Kasumi-1 (cell line): ENCODE data around the gene CNTNAP5.

Experiments used
- DNase-seq, 2 experiments: peaks; one replicate each; lab custom pipeline; 2025; lab: John Stamatoyannopoulos, UW

Gene CNTNAP5

DNA sequence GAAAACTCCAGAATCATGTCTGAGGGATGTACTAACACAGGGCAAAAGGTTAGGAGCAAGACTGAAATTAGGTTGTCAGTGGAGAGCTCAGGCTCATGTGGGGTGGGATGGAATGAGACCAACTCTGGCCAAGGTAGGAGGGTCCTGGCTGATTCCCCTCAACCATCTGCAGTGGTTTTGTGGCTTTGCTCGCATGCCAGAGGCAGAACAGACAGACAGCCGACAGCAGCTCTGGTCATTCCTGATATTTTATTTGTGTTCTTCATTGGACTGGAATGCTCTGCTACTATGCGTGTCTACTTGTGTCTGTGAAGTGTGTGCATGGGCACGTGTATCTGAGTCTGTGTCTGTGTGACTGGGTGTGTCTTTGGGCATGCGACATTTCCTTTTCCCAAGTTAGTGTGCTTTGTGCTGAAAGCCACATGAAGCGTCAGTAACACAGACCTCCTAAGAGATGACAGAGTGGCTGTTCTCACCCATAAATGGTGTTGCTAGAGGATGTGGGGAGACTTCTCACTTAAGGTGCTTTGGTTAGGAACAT is 239.5 kb downstream of the CNTNAP5 start:
- DNase-seq = no peak

DNA sequence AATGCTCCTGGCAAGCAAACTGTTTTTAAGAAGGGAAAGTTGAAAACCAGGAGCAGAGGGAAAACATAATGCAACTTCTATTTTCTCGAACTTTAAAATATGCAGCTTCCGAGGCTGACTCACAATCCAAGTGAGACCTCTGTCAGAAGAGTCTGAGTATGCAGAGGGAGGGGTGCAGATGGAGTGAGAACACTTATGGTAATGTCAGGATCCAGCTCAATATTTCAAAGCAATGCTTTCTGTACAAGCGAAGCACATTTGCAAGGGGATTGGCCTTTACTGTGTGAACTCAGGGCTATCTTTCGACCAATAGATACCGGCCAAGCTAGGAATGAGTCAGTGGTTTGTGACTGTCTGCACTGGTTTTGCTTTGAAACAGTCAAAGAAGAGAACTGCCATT is 242.7 kb downstream of the CNTNAP5 start:
- no peak for DNase-seq

DNA sequence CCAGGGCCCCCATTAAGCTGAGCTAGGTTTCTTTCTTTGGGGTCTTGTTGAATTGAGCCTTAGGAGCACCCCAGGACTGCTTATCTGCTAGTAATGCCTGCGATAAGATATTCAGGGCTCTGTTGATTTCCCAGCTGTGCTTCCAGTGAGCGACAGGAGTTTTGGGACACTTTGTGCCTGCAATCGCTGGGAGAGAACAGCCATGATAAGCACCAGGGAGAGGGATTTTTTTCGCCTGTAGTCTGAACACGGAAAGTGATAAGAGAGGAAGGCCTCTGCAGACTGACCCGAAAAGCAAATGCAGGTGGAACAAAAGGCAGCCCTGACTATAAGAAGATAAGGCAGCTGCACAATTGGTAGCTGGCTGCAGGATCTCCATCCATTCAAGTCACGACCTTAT is 244.3 kb downstream of the CNTNAP5 start:
- no peak for DNase-seq

DNA sequence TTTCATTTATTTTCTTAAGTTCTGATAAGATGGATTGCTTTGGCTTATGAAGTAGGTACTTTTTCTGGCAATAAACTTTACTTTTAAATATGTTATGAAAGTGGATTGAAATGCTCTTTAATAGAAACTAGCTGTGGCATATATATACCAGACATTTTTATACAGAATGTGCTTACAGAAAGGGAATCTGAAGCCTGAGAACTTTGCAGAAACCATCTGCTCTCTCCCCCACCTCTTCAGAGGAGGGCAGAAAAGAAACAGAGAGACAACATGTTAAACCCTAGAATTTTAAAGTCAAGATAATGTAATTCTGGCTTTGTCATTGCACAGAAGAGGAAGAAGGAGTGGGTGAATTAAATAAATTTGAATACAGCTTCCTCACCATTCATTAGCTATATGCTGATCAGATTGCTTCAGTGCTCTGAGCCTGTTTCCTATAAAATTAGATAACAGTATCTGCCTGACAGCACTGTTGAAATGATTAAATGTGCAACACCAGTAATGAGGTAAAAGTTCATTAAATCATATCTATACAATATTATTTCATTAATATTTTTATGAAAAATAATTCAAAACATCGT is 247.3 kb downstream of the CNTNAP5 start:
- no peak for DNase-seq

DNA sequence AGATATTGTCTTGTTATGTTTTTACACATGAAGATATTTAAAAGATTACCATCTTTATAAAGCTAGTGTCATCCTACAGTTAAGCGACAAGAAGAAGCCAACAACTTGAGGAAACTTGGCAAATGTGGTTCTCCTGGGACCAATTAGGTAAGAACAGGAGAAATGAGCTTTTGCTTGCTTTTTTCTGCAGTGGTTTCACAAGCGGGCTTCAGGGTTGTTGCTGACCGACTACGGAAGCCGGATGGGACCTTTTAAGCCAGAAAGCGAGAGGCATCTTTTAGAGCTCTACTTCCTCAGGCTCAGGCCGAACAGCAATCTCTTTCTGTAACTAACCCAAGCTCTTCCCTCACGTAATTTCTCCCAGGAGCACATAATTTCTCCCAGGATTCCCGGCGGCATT is 256.5 kb downstream of the CNTNAP5 start:
- DNase-seq = no peak

DNA sequence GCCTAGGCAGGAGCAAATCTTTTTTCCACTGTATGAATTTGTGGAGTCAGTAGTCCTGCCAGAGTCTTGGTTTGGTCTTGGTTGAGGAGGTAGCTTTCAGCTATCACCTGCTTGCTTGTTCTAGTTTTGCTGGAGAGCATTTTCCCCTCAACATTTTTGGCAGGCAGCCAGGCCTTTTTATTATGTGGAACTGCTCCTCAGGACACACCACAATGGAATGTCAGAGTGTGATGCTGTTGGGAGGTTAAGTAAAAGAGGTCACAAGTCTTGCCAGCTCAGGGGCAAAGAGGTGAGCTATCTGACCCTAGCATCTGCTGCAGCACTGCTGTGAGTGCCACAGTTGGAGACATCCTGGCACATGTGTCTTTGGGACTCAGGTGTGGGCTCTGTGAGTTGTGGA is 258.0 kb downstream of the CNTNAP5 start:
- DNase-seq = no peak

DNA sequence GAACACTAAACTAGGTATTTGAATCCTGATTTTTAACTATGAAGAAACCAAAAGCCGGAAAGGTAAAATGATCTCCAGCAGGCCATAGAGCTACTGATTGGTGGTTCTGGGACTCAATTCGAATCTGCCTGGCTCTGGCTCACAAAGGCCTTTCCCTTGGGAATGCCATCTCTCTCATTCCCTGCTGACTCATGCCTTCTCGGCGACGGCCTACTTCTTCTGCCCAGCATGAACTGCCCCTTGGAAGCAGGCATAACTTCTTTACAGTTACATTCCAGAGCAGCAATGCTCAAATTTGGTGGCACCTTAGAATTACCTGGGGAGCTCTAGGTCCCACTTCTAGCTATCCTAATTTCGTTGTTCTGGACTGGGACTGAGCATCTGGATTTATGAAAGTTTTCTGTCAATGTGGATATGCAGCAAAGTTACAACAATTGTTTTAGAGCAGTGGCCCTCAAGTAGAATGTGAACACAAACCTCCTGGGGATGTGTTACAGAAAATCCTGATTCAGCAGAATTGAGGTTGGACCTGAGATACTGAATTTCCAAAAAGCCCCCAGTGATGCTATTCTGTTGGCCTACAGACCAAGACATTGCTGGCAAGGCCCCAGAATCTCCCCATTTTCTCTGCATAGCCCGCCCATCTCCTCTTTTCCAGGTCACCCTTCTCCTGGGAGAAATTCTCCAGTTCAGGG is 261.1 kb downstream of the CNTNAP5 start:
- no peak for DNase-seq

DNA sequence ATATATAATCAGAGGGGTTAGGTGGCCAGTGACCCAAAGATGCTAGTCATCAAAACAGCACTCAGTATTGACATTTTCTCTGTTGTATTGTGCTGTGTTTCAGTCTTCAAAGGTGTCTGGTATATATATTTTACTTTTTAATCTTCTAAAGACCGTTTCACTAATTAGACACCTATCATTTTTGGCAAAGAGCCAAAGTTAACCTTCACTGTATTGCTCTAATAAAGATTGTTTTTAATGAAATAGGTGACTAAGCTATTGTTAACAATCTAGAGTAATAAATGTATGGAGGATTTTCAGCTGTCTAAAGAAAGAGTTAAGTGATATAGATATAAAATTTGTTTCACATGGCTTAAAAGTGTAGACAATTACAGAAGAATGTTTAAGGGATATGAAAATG is 264.0 kb downstream of the CNTNAP5 start:
- DNase-seq = no peak

DNA sequence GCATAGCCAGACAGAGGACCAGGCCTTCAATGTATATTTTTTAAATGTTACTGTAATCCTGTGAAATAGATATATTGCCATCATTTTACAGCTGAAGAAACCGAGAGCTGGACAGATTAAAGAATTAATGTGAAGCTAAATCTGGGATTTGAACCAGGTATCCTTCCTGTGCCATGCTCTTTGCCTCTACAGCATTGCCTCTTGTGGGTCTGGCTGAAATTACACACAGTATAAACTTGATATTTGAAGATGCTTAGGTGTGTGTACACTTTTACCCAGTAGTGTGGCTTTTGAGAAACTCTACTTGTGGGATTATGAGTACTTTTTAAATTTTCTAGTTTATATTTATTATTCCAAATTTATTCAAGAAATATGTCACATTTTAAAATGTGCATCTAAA is 264.5 kb downstream of the CNTNAP5 start:
- no peak for DNase-seq

DNA sequence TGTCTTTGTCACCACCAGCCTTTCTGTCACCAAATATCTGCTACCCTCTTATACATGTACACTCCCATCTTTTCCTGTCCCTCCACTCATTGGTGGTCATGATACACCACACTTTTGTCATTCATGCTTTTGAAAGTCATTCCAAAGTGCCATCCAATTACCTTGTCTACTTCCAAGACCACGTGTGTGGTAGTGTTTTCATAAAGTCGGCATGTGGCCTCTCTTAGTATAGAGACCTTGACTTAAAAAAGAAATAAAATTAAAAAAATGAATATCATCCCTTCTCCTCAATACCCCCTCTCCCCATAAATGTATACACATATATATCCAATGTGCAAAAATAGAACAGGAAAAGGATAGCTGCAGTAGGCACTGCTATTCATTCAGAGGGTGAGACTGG is 271.4 kb downstream of the CNTNAP5 start:
- DNase-seq = no peak

DNA sequence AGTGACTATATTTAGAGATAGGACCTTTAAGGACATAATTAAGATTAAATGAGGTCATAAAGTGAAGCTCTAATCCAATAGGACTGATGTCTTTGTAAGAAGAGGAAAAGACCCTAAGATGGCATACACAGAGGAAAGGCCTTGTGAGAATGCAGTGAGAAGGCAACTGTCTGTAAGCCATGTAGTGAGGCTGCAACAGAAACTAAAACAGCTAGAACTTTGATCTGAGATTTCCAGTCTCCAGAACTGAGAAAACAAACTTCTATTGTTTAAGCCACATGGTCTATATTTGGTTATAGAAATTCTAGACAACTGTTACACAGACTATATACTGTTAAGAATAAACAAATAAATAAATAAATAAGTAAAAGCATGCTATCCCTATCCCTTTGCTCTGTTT is 276.8 kb downstream of the CNTNAP5 start:
- DNase-seq = no peak

DNA sequence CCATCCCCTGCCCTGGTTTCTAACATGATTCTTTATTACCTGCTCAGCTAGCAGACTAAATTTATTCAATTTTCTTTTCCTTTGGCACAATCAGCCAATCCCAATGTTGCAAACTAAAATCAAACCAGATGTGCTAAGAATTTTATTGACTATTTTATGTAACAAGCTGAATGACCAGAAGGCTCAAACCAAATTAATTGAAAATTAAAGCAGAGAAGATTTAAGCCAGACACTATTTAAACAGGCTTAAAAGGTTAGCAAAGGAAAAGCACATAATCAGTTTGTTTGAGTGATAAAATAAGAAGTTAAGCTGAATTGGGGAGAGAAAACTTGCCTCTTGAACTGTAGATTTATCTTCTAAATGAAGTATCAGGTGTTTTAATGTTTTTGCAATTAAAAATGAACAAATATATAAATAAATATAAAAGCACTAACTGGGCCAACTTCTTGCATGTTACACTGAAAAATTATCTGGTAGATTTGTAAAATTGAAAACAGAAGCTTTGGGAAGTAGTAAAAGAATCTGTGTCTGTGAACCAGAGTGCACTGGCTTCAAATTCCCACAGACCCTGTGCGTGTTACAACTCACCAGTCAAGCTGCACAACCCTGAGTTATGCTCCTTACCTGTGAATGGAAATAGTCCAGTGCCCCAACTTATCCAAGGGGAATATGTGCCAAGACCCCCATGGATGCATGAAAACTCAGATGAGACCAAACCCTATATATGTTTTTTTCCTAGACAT is 283.4 kb downstream of the CNTNAP5 start:
- no peak for DNase-seq

DNA sequence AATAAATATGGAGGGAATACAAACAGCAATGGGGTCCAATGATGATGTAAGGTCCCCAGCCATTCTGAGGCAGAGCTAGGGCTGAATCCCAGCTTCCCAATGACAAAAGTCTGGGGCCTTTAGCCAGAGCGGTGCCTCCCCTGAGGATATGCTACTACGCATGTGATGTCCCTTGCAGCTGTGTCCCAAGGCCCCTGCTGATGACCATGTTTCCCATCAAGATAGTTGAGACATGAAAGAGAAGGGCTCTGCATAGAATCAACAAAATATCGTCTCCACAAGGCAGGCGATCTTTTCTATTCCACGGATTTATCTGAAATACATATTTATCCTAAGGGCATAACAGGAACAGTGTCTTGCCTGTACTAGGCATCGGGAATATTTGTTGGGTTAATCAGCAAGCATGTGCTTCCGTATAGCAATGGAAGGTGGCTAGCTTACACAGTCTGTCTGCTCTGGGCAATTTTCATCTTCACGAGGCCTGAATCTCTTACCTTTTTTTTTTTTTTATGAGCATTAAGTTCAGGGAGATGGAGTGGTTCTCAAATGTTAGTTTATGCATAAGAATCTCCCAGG is 284.6 kb downstream of the CNTNAP5 start:
- no peak for DNase-seq

DNA sequence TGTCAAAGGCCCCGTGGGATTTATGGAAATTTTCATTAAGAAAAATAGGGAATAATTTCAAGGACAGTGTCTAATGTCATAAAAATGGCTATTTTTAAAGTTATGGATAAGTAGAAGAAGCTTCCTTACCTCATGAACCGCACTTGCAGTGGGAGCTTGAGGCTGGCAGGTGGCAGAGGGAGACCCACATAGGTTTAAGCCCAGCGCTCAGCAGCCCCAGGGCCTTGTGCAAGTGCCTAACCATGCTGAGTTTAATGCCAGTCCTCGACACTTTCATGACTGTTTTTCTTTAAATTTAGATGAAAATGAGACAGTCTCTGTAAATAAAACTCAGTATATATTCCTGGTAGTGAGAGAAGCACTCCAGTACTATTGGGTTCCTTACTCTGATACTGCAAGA is 285.6 kb downstream of the CNTNAP5 start:
- DNase-seq = no peak

DNA sequence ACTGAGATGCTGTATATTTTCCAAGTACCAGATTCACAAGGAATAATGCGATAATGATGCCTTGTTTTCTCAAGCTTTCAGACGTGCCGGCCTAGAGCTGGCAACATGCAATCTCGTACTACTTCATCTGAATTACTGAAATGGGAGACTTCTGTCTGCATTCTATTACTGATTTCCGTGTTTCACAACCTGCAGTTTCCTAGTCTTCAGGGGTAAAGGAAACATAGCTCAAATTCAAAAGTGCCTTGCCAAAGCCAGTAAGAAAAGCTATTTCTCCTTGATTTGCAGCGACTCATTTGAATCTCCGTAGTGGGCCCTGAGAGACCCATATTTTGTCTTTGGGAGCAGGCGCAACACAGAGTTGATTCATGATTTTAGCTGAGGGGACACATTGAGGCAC is 289.0 kb downstream of the CNTNAP5 start:
- no peak for DNase-seq

DNA sequence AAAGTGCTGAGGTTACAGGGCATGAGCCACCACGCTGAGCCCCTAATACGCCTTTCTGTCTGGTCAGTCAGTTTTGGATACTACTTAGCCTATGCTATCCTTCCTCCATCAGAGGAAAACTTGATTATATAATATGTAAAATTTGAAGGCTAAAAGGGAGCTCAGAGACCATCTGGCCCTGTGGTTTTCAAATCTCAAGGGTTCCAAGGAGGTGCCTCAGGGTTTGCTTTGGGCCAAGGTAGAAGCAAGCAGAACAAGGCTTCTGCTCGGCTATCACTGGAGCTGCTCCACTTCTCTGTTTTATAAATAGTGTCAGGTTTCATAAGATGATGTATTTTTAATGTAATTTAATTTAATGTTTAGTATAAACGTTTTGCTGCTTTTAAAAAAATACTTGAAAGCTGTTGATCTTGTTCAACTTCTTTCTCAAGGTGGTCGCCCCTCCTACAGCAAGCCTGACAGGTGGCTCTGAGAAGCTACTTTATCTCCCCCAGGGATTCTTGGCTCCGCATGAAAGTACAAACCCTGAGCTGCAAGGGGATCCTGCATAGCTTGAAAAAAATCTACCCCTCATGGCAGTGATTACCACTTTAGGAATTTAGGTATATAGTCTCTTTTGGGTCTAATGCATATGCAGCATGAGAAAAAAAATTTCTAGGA is 290.3 kb downstream of the CNTNAP5 start:
- no peak for DNase-seq

DNA sequence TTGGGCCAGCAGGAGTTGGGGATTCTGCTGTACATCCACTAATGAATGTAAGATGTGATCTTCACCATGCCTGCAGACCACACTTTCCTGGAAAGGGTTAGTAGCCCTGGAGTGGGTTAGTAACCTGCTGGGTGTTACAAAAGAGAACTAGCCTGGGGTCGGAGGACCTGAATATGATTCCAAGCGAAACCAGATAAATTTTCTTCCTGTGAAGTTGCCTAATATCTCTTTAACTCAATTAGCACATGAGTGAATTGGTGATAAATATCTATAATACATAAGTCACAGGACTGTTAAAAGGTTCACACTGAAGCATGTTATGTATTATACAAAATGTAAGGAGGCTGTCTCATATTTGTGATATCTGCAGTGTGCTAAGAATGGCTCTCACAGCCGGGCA is 291.0 kb downstream of the CNTNAP5 start:
- DNase-seq = no peak

DNA sequence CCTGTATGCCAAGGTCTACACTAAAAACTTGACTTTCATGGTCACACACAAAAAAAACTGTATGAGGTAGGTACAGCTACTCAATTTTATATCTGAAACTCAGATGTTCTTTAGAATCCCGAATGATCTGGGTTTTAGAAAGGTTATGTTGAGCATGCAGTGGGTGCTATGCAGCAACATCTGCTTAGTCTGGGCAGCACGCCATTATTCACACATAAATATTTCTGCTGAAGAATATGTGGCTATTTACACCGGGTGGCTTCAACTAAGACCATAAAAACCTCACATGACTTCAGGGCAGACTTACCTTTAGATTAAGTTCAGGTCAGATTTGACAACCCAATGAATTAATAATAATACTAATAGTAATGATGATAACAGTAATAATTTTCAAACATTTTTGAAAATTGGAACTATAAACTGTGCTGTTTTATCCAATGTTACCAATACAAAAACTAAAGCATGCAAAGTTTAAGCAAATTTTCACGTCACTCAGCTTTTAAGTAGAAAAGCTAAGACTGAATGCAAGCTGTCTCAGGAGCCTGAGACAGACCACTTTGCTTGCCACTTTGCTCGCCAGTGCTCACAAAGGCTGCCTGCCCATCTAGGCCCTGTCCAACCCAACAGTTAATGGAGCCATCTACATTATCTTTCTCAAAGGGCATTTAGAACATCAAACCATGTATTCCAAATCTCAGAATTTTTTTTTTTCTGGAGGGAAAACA is 292.0 kb downstream of the CNTNAP5 start:
- DNase-seq = no peak

DNA sequence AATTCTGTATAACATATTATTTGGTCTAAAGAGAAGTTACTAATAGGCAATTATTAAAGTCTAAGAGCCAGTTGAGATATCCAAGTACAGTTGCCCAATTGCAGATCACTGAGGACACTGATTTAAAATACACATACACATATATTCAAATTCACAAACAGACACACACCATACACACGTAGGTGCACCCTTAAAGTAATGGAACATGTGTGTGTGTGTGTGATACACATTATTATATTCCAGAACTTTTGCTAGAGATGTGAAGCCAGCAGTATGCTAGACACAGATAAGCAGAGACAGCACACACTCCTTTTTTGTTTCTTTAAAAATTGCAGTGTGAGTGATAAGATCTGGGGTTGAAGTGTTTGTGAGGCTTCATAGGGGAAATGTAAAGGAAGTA is 292.5 kb downstream of the CNTNAP5 start:
- DNase-seq = no peak

DNA sequence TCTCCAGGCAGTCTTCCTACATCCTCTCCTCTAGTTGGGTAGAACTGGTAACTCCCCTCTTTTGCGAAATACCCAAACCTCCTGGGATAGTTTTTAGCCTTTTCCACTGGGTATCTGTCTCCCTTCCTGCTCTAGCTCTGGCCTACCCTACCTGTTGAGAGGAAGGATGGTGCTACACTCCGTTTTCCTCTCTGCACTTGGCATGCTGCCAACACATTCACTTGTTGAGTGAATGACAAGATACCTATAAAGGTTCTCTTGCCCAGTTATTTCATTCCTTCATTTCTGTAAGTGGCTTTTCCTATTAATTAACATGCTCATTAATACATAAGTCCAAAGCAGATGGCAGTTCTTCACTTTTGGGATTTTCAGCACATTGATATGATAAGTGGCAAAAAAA is 293.8 kb downstream of the CNTNAP5 start:
- DNase-seq = no peak

DNA sequence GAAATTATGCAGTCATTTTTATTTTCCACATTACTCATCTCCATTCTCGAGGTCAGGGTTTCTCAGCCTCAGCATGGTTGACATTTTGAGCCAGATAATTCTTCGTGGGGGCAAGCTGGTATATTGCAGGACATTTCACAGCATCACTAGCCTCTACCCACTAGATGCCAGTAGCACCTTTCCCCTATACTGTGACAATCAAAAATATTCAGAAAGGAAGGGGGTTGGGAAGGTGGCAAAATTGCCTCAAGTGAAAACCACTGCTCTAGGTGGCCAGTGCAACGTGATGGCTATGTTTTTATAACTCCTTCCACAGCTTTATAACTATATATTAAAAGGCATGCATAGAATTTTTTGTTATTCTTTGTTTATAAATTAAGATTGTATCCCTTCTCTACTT is 294.5 kb downstream of the CNTNAP5 start:
- no peak for DNase-seq
